DOHH2 (cell line): ENCODE measurements around the gene JRKL.

Experiments used
- H3F3A ChIP-seq: fragments of 200-600 bp; sonication (generic), shearing (Covaris generic); 2 replicates; pipeline ENCODE4 v1.6.0; 2016; ENCODE audit warnings: antibody characterized with exemption, mild to moderate bottlenecking; ENCODE audit not compliant: control insufficient read depth, insufficient read depth
- H3K27ac ChIP-seq: fragments of 200-600 bp; sonication (generic); 2 replicates; pipeline ENCODE4 v1.5.1; 2014; ENCODE audit warnings: low read depth, mild to moderate bottlenecking, low read length, moderate library complexity
- H3K27me3 ChIP-seq: fragments of 200-600 bp; sonication (generic); 2 replicates; pipeline ENCODE4 v1.6.1; 2014; ENCODE audit warnings: mild to moderate bottlenecking, low read length, mixed read lengths; ENCODE audit not compliant: control insufficient read depth
- H3K36me3 ChIP-seq: fragments of 200-600 bp; sonication (generic); 2 replicates; pipeline ENCODE4 v1.6.1; 2014; ENCODE audit warnings: mild to moderate bottlenecking, low read length, moderate library complexity, mixed read lengths; ENCODE audit not compliant: control insufficient read depth
- H3K4me1 ChIP-seq: fragments of 200-600 bp; sonication (generic); 2 replicates; pipeline ENCODE4 v1.6.1; 2014; ENCODE audit warnings: mild to moderate bottlenecking, low read length, mixed read lengths; ENCODE audit not compliant: control insufficient read depth
- H3K4me2 ChIP-seq: fragments of 200-600 bp; sonication (generic); 2 replicates; pipeline ENCODE4 v1.6.0; 2014; ENCODE audit warnings: mild to moderate bottlenecking, low read length, moderate library complexity
- H3K4me3 ChIP-seq: fragments of 200-600 bp; sonication (generic); 2 replicates; pipeline ENCODE4 v1.5.1; 2014; ENCODE audit warnings: mild to moderate bottlenecking, low read length, mixed read lengths
- H3K79me2 ChIP-seq: fragments of 200-600 bp; sonication (generic); 2 replicates; pipeline ENCODE4 v1.6.1; 2014; ENCODE audit warnings: mild to moderate bottlenecking, low read length, mixed read lengths; ENCODE audit not compliant: control insufficient read depth
- H3K9me2 ChIP-seq: fragments of 200-600 bp; sonication (generic); replicated peaks from 2 replicates; pipeline ENCODE4 v1.6.1; 2014; ENCODE audit warnings: mild to moderate bottlenecking, low read length, mixed read lengths; ENCODE audit not compliant: control insufficient read depth
- H3K9me3 ChIP-seq: fragments of 200-600 bp; sonication (generic); 2 replicates; pipeline ENCODE4 v1.6.1; 2014; ENCODE audit warnings: antibody characterized with exemption, low read length, mixed read lengths; ENCODE audit not compliant: control insufficient read depth, insufficient read depth
- H4K20me1 ChIP-seq: fragments of 200-600 bp; sonication (generic); 2 replicates; pipeline ENCODE4 v1.6.0; 2014; ENCODE audit warnings: low read depth, mild to moderate bottlenecking, antibody characterized with exemption, low read length, moderate library complexity; ENCODE audit not compliant: control insufficient read depth, insufficient read depth
- CTCF ChIP-seq: fragments of 200-600 bp; sonication (generic); IDR thresholded peaks from one replicate; pipeline ENCODE4 v1.5.1; 2014; ENCODE audit warnings: antibody characterized with exemption, mild to moderate bottlenecking, low read depth, low read length; ENCODE audit not compliant: poor library complexity, severe bottlenecking
- EZH2phosphoT487 ChIP-seq: fragments of 200-600 bp; sonication (generic); IDR thresholded peaks from 2 replicates; pipeline ENCODE4 v1.6.1; 2017; ENCODE audit warnings: borderline replicate concordance, mild to moderate bottlenecking, antibody characterized with exemption, low read length, moderate library complexity, mixed read lengths

JRKL gene

GRCh38 chr11:96376796-96377195 lies 13.0 kb upstream of the JRKL start:
- no peaks in the 10 kb centered on the region for H3F3A ChIP-seq
- H3K79me2 ChIP-seq, result no peaks in the 10 kb centered on the region
- H3K4me2 ChIP-seq, result no peak overlapping the region
- no peaks in the 10 kb centered on the region for H4K20me1 ChIP-seq
- no peak overlapping the region for H3K27ac ChIP-seq
- TF ChIP-seq CTCF (no peak), EZH2phosphoT487 (no peak)
- H3K36me3 ChIP-seq, result peaks cover 30% of the 10 kb centered on the region
- H3K9me3 ChIP-seq, result no peaks in the 10 kb centered on the region
- H3K4me1 ChIP-seq, result no peaks in the 10 kb centered on the region
- no peak overlapping the region for H3K4me3 ChIP-seq
- no peaks in the 10 kb centered on the region for H3K27me3 ChIP-seq
- H3K9me2 ChIP-seq, result no peaks in the 10 kb centered on the region

GRCh38 chr11:96384156-96384555 lies 5.7 kb upstream of the JRKL start:
- H4K20me1 ChIP-seq, result no peaks in the 10 kb centered on the region
- H3K4me3 ChIP-seq, result no peak overlapping the region
- no peak for TF ChIP-seq CTCF
- no peak for TF ChIP-seq EZH2phosphoT487
- H3K4me1 ChIP-seq, result peaks cover 12% of the 10 kb centered on the region
- no peak overlapping the region for H3K27ac ChIP-seq
- no peak overlapping the region for H3K4me2 ChIP-seq
- no peaks in the 10 kb centered on the region for H3K9me3 ChIP-seq
- H3K27me3 ChIP-seq, result no peaks in the 10 kb centered on the region
- H3K36me3 ChIP-seq, result peaks cover 51% of the 10 kb centered on the region
- H3K9me2 ChIP-seq, result no peaks in the 10 kb centered on the region
- H3K79me2 ChIP-seq, result peaks cover 22% of the 10 kb centered on the region
- H3F3A ChIP-seq, result no peaks in the 10 kb centered on the region

GRCh38 chr11:96385187-96385586 lies 4.6 kb upstream of the JRKL start:
- Histone ChIP-seq H3K79me2 (peaks cover 28% of the 10 kb centered on the region), H3K4me1 (peaks cover 12% of the 10 kb centered on the region), H3K4me3 (no peak overlapping the region), H4K20me1 (no peaks in the 10 kb centered on the region), H3K36me3 (peaks cover 41% of the 10 kb centered on the region), H3F3A (no peaks in the 10 kb centered on the region), H3K27me3 (no peaks in the 10 kb centered on the region), H3K27ac (no peak overlapping the region), H3K9me2 (no peaks in the 10 kb centered on the region), H3K4me2 (no peak overlapping the region), H3K9me3 (no peaks in the 10 kb centered on the region)
- no peak for TF ChIP-seq EZH2phosphoT487
- no peak for TF ChIP-seq CTCF
